ENCODE data around the gene RXFP3.
"Not testable (repeated sequence)": the region's sequence is repeated elsewhere in the genome, so short reads cannot be mapped to it uniquely, and the experiment has no call there.

Gene RXFP3

GRCh38 chr5:33936381-33937016, at the start of gene RXFP3:
Gene RXFP3, plus strand, starts transcription at chr5:33936386. Its CDS starts 355 bp downstream, at chr5:33936741.
- DNase-seq: no peak

DNA sequence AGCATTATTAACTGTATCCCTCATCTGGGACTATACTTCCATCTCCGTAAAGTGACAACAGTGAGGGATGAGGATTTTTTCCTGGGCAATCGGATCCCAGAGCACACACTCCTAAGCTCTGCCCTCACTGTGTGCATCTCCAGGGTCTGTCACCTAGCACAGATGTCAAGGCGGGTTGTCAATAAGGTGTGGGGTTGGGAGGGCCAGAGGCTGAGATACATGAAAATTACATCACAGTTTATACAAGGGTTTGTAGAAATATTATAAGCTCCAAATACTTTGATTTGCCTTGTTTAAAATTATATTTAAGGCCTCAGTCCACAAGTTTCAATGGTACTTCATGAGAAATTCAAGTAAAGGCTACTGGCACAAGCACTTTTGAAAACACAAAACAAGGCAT, 48.9 kb upstream of the RXFP3 start:
- DNase-seq: no peak

GRCh38 chr5:33888587-33888986, 47.6 kb upstream of the RXFP3 start:
- no peak for DNase-seq

- DNase-seq: no peak
Observed at GRCh38 chr5:33890131-33891032, 45.8 kb upstream of the RXFP3 start.

DNA sequence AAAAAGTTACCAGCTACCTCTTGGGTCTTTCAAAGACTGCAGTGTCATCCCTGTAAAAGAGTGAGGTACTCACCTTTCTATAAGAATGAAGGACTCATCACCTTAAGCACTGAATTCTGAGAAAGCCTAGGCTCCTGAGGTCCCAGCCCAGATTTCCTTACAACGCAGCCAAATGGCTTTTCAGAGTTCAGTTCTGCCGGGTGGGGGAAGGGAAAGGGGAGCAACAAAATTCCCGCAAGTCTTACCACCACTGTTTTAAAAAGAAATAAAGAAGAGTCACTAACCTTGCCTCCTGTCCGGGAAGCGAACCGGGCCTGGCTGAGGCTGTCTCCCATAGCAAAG, 44.8 kb upstream of the RXFP3 start:
- DNase-seq: no peak

DNA sequence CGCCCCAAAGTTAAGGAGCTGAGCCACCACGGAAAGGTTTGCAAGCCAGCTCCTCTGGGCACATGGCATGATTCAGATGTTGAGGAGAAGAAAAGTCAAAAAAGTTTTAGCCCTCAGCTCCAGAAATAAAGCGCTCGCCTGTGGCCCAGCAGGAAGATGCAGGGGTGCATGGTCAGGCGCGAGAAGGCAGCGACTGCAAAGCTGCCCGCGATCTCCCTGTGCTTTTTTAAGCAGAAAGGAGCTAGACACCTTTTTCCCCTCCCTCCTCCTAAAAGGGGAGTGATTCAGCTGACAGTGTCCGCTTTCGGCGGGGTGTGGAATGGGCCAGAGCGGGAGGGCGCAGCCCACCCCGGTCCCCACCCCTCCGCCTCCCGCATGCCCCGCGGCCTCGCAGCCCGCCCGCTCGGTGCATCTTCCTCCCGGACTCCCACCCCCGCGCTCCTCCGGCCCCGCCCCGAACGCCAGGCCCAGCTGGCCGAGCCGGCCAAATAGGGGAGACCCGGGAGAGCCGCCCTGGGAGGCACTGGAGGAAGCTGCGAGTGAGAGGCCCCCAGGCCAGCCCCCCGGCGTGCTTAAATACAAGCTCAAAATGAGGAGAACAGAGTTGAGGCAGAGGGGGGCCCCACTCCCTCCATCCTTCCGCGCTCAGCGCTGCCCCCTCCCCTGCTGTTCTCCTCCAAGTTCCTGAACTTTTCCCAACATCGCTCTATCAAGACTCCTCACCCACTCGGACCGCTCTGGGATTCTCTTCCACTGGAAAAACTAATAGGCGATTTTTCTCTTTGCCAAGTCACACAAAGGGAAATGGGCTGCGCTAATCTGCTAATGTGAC, 44.2 kb upstream of the RXFP3 start, which contains the start of gene ADAMTS12:
Gene ADAMTS12 (minus strand): TSS at position 203 of the 832 bp plus-strand sequence. CDS start 134 bp downstream, at position 69.
- DNase-seq: no peak

- DNase-seq: no peak
Observed at GRCh38 chr5:33892620-33893137, 43.5 kb upstream of the RXFP3 start.

GRCh38 chr5:33894566-33894965, 41.6 kb upstream of the RXFP3 start:
- DNase-seq: no peak

DNA sequence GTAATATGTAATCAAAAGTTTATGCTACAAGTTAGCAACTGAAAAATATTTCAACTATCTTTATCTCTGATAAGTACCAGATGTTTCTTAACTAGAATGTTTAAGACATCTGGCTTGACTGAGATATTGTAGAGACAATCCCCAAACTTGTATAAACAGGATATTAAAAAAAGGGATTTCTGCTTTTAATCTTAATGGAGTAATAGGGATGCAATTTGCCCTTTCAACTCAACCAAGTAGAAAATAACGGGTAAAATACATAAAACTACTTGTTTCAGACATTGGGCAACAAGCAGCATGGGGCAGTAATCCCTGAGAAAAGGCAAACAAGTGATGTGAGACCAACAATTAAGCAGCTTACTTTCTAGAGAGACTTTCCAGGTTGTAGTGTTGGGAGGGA, 35.0 kb upstream of the RXFP3 start:
- no peak for DNase-seq

- no peak for DNase-seq
Observed at GRCh38 chr5:33903118-33903517, 33.1 kb upstream of the RXFP3 start.

GRCh38 chr5:33905381-33905780, 30.8 kb upstream of the RXFP3 start:
- no peak for DNase-seq

GRCh38 chr5:33906248-33906647, 29.9 kb upstream of the RXFP3 start:
- DNase-seq: not testable (repeated sequence)

DNA sequence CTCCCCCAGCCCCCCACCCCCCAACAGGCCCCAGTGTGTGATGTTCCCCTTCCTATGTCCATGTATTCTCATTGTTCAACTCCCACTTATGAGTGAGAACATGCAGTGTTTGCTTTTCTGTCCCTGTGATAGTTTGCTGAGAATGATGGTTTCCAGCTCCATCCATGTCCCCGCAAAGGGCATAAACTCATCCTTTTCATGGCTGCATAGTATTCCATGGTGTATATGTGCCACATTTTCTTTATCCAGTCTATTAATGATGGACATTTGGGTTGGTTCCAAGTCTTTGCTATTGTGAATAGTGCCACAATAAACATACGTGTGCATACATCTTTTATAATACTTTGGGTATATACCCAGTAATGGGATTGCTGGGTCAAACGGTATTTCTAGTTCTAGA, 21.3 kb upstream of the RXFP3 start:
- not testable (repeated sequence) for DNase-seq

- DNase-seq: no peak
Observed at GRCh38 chr5:33921002-33921401, 15.2 kb upstream of the RXFP3 start.

- DNase-seq: no peak
Observed at GRCh38 chr5:33925278-33925677, 10.9 kb upstream of the RXFP3 start.

- no peak for DNase-seq
Observed at GRCh38 chr5:33927685-33928084, 8.5 kb upstream of the RXFP3 start.

GRCh38 chr5:33928283-33928682, 7.9 kb upstream of the RXFP3 start:
- no peak for DNase-seq

DNA sequence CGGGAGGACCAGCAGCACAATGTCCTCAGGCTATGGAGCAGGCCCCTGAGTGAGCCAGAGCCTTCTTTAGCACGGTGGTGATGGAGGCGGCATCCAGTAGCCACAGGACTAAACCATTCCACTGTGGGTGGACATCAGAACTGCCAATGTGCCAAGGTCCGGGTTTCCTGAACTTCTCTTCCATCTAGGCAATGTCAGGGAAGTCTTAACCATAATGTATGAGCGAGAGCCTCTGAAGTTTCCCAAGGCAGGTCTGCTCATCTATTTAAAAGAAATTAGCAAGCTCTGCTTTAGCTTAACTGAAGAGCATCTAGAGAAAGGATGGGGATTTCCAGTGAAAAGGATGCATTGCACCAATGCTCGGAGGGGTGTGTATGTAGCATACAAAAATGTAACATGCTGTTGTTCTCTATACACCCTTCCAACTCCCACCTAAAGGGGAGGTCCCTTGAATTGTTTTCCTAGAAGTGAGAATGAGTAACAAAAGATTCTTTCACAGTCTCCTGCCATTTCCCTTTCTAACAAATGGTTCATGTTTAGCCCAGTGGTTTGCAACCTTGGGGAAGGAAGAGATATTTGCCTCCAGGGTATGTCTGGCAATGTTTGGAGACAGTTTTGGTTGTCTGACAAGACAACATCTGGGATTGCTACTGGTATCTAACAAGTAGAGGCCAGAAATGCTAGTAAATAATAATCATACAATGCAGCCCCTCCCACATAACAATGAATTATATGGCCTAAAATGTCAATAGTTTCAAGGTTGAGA, 6.1 kb upstream of the RXFP3 start:
- no peak for DNase-seq

DNA sequence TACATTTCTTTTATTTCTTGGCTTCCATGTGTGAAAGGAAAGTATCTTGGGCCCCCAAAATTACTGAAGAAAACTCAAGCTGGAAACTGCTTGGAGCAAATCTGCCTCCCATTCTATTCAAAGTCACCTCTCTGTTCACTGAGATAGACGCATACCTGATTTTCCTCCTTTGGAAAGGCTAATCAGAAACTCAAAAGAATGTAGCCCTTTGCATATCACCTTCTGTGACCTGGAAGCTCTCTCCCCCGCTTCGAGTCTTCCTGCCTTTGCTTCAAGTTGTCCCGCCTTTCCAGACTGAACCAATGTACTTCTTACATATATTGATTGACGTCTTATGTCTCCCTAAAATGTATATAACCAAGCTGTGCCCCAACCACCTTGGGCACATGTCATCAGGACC, 5.0 kb upstream of the RXFP3 start:
- no peak for DNase-seq

GRCh38 chr5:33933723-33934169, 2.4 kb upstream of the RXFP3 start:
- no peak for DNase-seq

DNA sequence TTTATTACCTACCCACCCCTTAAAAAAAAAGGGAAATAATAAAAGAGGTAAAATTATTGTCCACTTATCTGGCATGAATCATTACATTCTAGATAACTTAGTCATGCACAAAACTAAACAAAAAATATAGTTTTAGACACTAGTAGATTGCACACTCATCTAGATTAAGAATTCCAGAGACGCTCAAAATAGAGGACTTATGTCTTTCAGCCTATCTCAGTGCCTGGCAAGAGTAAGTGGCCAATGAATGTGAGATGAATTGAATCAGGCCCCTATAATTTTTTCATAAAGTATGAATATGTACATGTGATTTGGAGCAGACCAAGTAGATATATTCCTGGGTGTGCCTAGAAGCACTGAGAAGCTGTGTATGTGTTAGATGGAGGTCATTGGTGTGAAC, 2.0 kb upstream of the RXFP3 start:
- DNase-seq: no peak

DNA sequence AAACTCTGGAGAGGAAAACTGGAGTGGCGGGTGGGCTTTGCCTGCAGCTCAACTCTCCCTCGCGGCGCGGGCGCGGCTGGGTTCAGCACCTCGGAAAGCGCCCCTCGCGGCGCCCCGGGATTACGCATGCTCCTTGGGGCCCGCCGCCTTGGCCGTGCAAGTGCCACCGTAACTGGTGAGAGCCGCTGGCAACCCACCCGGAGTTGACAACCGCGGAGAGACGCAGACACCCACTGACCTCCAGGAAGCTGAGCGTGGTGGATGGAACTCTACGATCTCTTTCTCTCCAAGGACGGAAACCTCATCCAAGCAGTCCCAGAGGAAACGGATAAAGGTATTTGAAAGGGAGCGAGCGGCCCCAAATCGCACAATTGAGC, 194 bp upstream of the RXFP3 start:
- DNase-seq: peak; percentile 44
